Stomach (tissue), 4 donors: ENCODE data around the gene CCDC85A.

Source experiments
- CTCF ChIP-seq, 7 experiments: fragments of 450-650 bp in 4 of 7; fragments of 200-600 bp in 3 of 7; sonication (generic) in 3 of 7; IDR thresholded peaks; one replicate each; pipeline ENCODE4 v1.5.1; 2016 to 2019; ENCODE audit warnings: antibody characterized with exemption in 7 of 7, control low read depth in 2 of 7, mild to moderate bottlenecking in 1 of 7
- EP300 ChIP-seq: sonication (generic); formaldehyde crosslinking; IDR thresholded peaks from one replicate; pipeline ENCODE4 v1.6.1; 2017; ENCODE audit warnings: antibody characterized with exemption
- POLR2A ChIP-seq, 4 donors: fragments of 450-650 bp; IDR thresholded peaks; one replicate each; pipeline ENCODE4 v1.6.1; 2016; ENCODE audit warnings: antibody characterized with exemption in 4 of 4, control low read depth in 2 of 4, mild to moderate bottlenecking in 1 of 4, moderate library complexity in 1 of 4
- POLR2AphosphoS5 ChIP-seq, 3 donors: sonication (generic); formaldehyde crosslinking; IDR thresholded peaks; one replicate each; pipeline ENCODE4 v1.6.1; 2016; ENCODE audit warnings: antibody characterized with exemption in 3 of 3

- TF ChIP-seq POLR2AphosphoS5 (IDR thresholded peaks at IDR 0.05) (no peak), CTCF (IDR thresholded peaks at IDR 0.05) (no peak), EP300 (no peak), POLR2A (IDR thresholded peaks at IDR 0.05) (no peak)
Observed at GRCh38 chr2:56333812-56334485, 150.2 kb downstream of the CCDC85A start.
